ENCODE data around the gene ZNF628. TPM values are rescaled to one million over a fixed set of nuclear protein-coding genes. Genes with fewer than 3 reads are reported as not detected.

ZNF628 gene
- total RNA-seq, 4 donors from 2014 or later: 1.7 to 6.4 (median 2.6) TPM

DNA sequence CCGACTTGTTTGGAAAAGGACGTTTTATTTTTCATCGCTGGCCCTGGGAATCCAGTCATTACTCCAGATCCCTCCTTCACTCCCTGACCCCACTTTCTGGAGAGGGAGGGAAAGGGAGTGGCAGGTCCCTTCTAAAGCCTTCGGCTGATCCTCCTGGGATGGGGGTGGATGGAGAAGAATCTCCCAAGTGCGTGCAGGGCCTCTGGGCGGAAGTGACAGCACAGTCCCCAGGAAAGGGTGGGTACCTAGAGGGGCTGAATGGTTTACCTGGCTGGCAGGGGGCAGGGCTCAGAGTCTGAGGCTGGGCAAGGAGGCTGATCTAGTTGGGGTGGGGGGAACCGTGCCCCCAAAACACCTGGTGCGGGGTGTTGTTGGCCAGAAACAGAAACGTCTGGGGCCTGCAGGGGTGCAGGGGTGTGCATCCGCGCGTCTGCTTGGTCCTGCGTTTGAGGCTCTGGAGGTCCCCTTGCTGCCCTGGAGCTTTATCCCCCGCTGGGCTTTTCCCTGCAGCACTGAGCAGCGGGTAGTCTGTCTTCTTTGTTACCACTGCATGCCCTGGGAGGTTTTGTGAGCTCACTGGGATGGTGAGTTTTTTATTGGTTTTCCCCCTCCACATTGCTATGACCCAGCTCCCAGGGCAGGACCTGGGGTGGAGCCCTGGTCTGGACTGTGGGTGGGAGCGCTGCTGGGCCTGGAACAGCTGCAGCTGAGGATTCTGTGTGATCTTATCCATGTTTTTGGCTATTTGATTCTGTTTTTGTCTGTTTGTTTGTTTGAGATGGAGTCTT, 3.0 kb upstream of the ZNF628 start:
- TF ChIP-seq, protein P1, sequence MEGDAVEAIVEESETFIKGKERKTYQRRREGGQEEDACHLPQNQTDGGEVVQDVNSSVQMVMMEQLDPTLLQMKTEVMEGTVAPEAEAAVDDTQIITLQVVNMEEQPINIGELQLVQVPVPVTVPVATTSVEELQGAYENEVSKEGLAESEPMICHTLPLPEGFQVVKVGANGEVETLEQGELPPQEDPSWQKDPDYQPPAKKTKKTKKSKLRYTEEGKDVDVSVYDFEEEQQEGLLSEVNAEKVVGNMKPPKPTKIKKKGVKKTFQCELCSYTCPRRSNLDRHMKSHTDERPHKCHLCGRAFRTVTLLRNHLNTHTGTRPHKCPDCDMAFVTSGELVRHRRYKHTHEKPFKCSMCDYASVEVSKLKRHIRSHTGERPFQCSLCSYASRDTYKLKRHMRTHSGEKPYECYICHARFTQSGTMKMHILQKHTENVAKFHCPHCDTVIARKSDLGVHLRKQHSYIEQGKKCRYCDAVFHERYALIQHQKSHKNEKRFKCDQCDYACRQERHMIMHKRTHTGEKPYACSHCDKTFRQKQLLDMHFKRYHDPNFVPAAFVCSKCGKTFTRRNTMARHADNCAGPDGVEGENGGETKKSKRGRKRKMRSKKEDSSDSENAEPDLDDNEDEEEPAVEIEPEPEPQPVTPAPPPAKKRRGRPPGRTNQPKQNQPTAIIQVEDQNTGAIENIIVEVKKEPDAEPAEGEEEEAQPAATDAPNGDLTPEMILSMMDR (IDR thresholded peaks at IDR 0.05): no peak
- no peak for ATAC-seq (ENCODE audit: low FRiP score)
- DNase-seq (ENCODE audit: low spot score): no peak

DNA sequence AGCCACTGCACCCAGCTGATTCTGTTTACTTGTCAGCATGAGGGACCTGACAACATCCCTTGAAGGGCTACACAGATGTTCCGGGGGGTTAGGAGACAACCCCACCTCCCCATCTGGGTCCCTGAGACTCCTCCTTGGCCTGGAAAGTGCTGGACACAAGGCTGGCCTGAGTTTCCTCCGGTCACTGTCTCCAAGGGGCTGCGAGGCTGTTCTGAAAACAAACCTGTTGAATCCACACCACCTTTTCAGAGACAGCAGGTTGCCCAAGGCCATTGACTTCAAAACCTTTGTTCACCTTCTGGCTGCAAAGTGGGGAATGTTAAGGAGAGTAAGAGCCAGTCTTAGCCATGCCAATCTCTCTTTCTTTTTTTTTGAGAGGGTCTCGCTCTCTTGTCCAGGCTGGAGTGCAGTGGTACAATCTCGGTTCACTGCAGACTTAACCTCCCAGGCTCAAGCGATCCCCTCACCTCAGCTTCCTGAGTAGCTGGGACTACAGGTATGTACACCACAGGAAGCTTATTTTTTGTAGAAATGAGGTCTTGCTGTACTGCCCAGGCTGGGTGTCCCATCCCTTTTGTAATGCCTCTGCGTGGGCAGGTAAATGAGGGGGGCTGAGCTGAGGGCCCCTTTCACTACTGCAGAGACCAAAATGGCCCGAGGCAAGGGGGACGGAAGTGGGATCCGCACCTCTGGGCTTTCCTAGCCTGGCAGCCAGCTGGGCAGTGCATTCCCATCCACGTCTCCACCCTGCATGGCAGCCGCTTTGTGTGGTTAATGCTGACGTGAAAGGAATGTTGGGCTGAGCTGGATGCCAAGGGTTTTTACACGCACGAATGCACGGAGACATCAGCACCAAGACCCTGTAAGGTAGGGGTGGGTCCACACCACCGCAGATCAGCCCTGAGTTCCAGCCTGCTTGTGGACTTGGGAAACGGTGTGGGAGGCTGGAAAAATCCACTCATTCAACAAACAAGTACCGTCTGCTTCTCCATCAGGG, 1.9 kb upstream of the ZNF628 start:
- ATAC-seq (ENCODE audit: low FRiP score) (no peak), DNase-seq (ENCODE audit: low spot score) (no peak)
- TF ChIP-seq, protein P1 (IDR thresholded peaks at IDR 0.05): no peak

DNA sequence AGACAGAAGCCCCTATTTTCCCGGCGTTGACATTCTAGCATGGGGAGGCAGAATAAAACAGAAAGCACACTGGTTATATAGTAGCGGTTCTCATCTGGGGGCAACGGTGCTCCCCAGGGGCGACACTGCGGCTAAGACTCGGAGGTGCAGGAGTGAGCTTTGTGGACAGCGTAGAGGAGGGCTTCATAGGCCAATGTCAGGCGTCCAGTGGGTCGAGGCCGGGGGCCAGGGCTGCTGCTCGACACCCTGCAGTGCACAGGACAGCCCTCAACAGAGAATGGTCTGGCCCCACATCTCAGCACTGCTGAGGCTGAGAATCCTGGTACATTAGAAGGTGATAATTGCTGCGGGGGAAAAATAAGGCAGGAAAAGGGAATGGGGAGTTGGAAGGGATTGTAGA, 1.5 kb downstream of the ZNF628 start:
- no peak for DNase-seq (ENCODE audit: low spot score)
- no peak for ATAC-seq (ENCODE audit: low FRiP score)
- TF ChIP-seq, protein P1 (IDR thresholded peaks at IDR 0.05): no peak

DNA sequence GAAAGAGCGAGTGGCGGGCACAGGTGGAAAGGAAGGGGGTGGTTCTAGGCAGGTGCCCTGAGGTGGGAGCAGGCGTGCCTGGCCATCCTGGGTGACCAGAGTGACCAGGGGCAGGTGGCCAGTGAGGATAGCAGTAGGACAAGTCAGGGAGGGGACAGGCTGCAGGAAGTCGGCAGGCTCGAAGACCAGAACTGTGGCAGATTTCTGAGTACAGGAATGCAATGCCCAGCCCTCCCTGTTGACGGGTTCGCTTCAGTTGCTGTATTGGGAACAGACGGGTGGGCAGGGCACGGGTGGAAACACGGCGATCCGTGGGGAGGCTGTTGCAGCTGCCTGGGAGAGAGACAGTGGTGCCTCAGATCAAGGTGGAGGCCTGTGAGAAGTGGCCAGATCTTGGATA, 1.9 kb downstream of the ZNF628 start:
- DNase-seq (ENCODE audit: low spot score): no peak
- ATAC-seq (ENCODE audit: low FRiP score): no peak
- TF ChIP-seq, protein P1 (IDR thresholded peaks at IDR 0.05): no peak

DNA sequence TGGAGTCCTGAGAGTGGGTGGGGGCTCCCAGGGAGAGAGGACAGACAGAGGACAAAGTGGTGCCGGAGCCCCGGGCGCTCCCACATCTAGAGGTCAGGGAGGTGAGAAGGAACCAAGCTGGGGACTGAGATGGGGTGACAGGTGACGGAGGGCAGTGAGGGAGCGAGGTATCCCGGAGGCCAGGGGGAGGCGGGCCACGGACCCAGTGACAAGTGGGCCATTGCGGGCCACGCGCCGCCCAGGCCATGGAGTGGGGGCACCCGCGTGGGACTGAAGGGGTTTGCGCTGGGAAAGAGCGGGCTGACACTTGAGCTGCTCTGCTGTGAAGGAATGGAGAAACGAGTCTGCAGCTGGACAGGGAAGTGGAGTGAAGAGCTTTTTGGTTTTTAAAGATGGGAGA, 2.6 kb downstream of the ZNF628 start:
- DNase-seq (ENCODE audit: low spot score) (no peak), ATAC-seq (ENCODE audit: low FRiP score) (no peak)
- TF ChIP-seq, protein P1 (IDR thresholded peaks at IDR 0.05): no peak

DNA sequence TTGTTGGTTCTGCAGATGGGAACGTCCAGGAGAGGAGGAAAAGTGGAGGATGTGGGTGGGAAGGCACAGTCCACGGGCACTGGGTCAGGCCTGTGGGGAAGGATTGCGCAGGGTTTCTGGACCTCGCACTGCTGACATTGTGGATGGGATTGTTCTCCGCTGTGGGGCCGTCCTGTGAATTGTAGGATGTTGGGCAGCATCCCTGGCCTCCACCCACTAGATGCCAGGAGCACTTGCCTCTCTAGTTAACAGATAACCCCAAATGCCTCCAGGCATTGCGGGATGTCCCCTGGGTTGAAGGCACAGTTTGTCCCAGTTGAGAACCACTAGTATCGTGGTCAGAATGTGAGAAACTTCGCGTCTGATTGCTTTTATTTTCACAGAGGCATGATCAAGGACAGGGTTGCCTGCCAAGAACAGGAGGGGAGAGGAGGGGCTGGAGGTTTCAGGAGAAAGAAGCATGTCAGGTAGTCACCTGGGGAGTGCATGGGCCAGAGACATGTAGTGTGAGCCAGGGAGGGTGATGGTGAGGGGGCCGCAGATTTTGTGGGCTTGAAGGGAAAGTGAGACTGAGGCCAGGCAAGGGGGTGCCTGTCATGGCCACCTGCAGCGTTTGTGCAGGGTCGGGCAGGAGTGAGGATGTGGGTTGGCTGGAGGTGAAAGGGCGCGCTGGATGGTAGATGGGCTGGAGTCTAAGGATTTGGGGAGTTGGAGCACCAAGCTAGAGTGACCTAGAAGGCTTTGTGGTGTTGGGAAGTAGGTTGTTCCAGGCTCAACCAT, 3.2 kb downstream of the ZNF628 start:
- no peak for ATAC-seq (ENCODE audit: low FRiP score)

More for the DNA sequence above, 3.2 kb downstream of the ZNF628 start:
- TF ChIP-seq, protein P1 (IDR thresholded peaks at IDR 0.05): no peak
- DNase-seq (ENCODE audit: low spot score): no peak
